A549 (cell line): Measurements from ENCODE around the gene KPNA6. TPM values are rescaled to one million over a fixed set of nuclear protein-coding genes. Genes with fewer than 3 reads are reported as not detected.
"Not testable (repeated sequence)": the region's sequence is repeated elsewhere in the genome, so short reads cannot be mapped to it uniquely, and the experiment has no call there.

Experiments used
- ATAC-seq, 2 experiments: fragments of 200-7000 bp in 1 of 2; fragments of >200 bp in 1 of 2; cut with Nextera tagmentation in 1 of 2; cut with Tn5 transposase in 1 of 2; 3 replicates each; pipeline versions ENCODE4 v1.8.0 to v1.9.1; 2018 to 2020; ENCODE audit warnings: mild to moderate bottlenecking in 1 of 2, moderate library complexity in 1 of 2
- CTCF ChIA-PET: fragments of 300-600 bp; sonication (Branson Sonifier 250); formaldehyde crosslinking; extraction: SDS; loops from one replicate; lab custom pipeline; 2021; ENCODE audit warnings: antibody characterized with exemption, inconsistent platforms; lab: Yijun Ruan, JAX
- POLR2A ChIA-PET: fragments of 350-600 bp; formaldehyde crosslinking; extraction: SDS; loops from one replicate; lab custom pipeline; 2021; ENCODE audit warnings: antibody characterized with exemption, inconsistent platforms; lab: Yijun Ruan, JAX
- DNase-seq, 2 experiments: peaks; one replicate each; pipeline versions ENCODE4 v3.0.0 to v3.0.0-alpha.2; 2011 to 2016; ENCODE audit warnings: low read depth in 1 of 2, low spot score in 1 of 2
- FAIRE-seq: peaks from 2 replicates; lab custom pipeline; 2011; peaks lifted over from hg19 to GRCh38; lab: Jason Lieb, UNC
- H3K27ac ChIP-seq, 2 experiments: fragments of >200 bp; sonication (Bioruptor Twin); formaldehyde crosslinking; 3 replicates each; pipeline ENCODE4 v1.5.1; 2016 to 2017
- H3K4me1 ChIP-seq: fragments of >200 bp; sonication (Bioruptor Twin); formaldehyde crosslinking; 3 replicates; pipeline ENCODE4 v1.6.1; 2016
- H3K4me2 ChIP-seq: fragments of >200 bp; sonication (Bioruptor Twin); formaldehyde crosslinking; 3 replicates; pipeline ENCODE4 v1.6.1; 2016
- H3K4me3 ChIP-seq: fragments of >200 bp; sonication (Bioruptor Twin); formaldehyde crosslinking; 3 replicates; pipeline ENCODE4 v1.5.1; 2016
- H3K9me3 ChIP-seq: fragments of >200 bp; sonication (Bioruptor Twin); formaldehyde crosslinking; 3 replicates; pipeline ENCODE4 v1.6.1; 2016
- CBX2 ChIP-seq: fragments of 200-600 bp; sonication (generic); IDR thresholded peaks from 2 replicates; pipeline ENCODE4 v1.6.1; 2016; ENCODE audit warnings: low read depth, mild to moderate bottlenecking, borderline replicate concordance
- EHF ChIP-seq: fragments of 250-450 bp; sonication (Bioruptor Pico); IDR thresholded peaks from 2 replicates; pipeline ENCODE4 v1.5.0; 2020; ENCODE audit warnings: mild to moderate bottlenecking
- FOXS1 ChIP-seq: fragments of 250-450 bp; sonication (Bioruptor Pico); IDR thresholded peaks from 2 replicates; pipeline ENCODE4 v1.5.0; 2020; ENCODE audit warnings: mild to moderate bottlenecking, moderate library complexity
- GATA3 ChIP-seq: IDR thresholded peaks from 2 replicates; pipeline ENCODE4 v1.6.1; 2012; ENCODE audit warnings: borderline replicate concordance
- HOXA7 ChIP-seq: fragments of 250-450 bp; sonication (Bioruptor Pico); IDR thresholded peaks from 2 replicates; pipeline ENCODE4 v1.5.0; 2020; ENCODE audit warnings: mild to moderate bottlenecking, moderate library complexity
- JUNB ChIP-seq: fragments of >200 bp; sonication (Bioruptor Twin); formaldehyde crosslinking; IDR thresholded peaks from 2 replicates; pipeline ENCODE4 v1.6.1; 2016
- MAFK ChIP-seq: fragments of 450-650 bp; IDR thresholded peaks from 2 replicates; pipeline ENCODE4 v1.6.1; 2014; ENCODE audit not compliant: partially characterized antibody
- MAZ ChIP-seq: fragments of 150-350 bp; IDR thresholded peaks from 2 replicates; pipeline ENCODE4 v1.6.1; 2014; ENCODE audit warnings: antibody characterized with exemption, low read depth, low read length, borderline replicate concordance
- NR3C1 ChIP-seq: fragments of >200 bp; sonication (Bioruptor Twin); formaldehyde crosslinking; IDR thresholded peaks from 3 replicates; pipeline ENCODE4 v1.6.1; 2017
- POLR2A ChIP-seq: IDR thresholded peaks from 2 replicates; pipeline ENCODE4 v1.6.1; 2012; ENCODE audit warnings: mild to moderate bottlenecking, low read length
- POLR2AphosphoS2 ChIP-seq: conservative IDR thresholded peaks from 2 replicates; pipeline ENCODE4 v1.6.1; 2012; ENCODE audit warnings: low read length, improper control_type of control experiment, inconsistent platforms
- RCOR1 ChIP-seq: fragments of 150-350 bp; IDR thresholded peaks from 2 replicates; pipeline ENCODE4 v1.6.1; 2014; ENCODE audit warnings: antibody characterized with exemption, low read length, low read depth
- ZC3H11A ChIP-seq: fragments of 450-650 bp; IDR thresholded peaks from 2 replicates; pipeline ENCODE4 v1.6.1; 2014; ENCODE audit warnings: antibody characterized with exemption, mild to moderate bottlenecking
- ZNF302 ChIP-seq: fragments of 250-450 bp; sonication (Bioruptor Pico); IDR thresholded peaks from 2 replicates; pipeline ENCODE4 v1.9.0; 2021; ENCODE audit warnings: inconsistent platforms, mild to moderate bottlenecking, moderate library complexity
- WGBS: methylation state at CpG from one replicate; pipeline ENCODE4 v1.1.6; 2017; ENCODE audit errors: missing lambda C conversion rate; 5-methylcytosine and 5-hydroxymethylcytosine counted together
- polyA plus RNA-seq, 4 experiments: library from polyadenylated mRNA; depleted of rRNA in 3 of 4; stranded (reverse); fragments of >200 nt; fragmentation: RNase III in 1 of 4; extraction: RNeasy Plus Mini Kit Qiagen cat#74134 plus additional on column Dnase treatment in 1 of 4; gene quantifications; 2 replicates in 3 of 4; 3 replicates in 1 of 4; pipeline ENCODE4 v1.2.3, GENCODE V29; 2011 to 2017
- TF ChIP-seq, protein P1 (sequence below): fragments of 250-450 bp; sonication (Bioruptor Pico); IDR thresholded peaks from 2 replicates; pipeline ENCODE4 v1.5.0; 2020; ENCODE audit warnings: low read depth, mild to moderate bottlenecking, moderate library complexity

Gene KPNA6
- polyA plus RNA-seq, 2 of the 4 experiments (the other 2 are of a cell fraction), result 15.9 to 24.3 TPM

DNA sequence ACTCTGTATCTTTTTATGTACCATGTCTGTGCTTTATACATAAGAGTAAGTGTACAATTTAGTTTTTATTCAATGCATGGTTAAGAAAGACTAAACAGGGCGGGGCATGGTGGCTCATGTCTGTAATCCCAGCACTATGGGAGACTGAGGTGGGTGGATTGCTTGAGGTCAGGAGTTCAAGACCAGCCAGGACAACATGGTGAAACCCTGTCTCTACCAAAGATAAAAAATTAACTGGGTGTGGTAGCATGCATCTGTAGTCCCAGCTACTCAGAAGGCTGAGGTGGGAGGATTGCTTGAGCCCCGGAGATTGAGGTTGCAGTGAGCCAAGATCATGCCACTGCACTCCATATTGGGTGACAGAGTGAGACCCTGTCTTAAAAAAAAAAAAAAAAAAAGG is 15.5 kb downstream of the KPNA6 start:
- 66% methylated on average over 2 of the region's 2 CpGs for WGBS
- ATAC-seq, result not testable (repeated sequence)

DNA sequence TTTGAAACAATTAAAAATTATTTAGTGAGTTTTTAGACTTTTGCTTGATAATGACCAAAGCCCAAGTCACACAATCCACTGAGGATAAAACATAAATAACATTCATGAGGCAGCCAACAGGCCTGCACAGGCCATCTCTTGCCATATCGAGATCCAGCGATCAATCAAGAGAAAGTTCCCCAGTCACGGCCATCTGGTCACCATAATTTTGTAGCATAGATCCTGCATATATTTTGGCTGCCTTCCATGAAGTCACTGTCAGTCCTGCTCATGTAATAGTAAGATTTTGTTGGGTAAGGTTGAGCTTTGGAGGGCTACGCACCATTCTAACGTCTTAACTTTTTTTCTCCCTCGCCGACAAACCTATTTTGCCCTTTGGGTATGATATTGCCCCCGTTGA is 17.5 kb downstream of the KPNA6 start:
- Histone ChIP-seq H3K4me1 (peaks cover 10% of the 10 kb centered on the region; the same call in 2 of the 3 replicates), H3K9me3 (no peaks in the 10 kb centered on the region)
- FAIRE-seq, result no peak
- CTCF ChIA-PET, result no interaction called here
- TF ChIP-seq HOXA7 (CRISPR knock-in tag), result no peak
- no peak for TF ChIP-seq POLR2A
- no peak for TF ChIP-seq MAZ
- TF ChIP-seq ZC3H11A, result no peak
- TF ChIP-seq, all 56 proteins: peak for 0
- no peak for ATAC-seq
- Histone ChIP-seq H3K27ac (no peak overlapping the region), H3K4me3 (no peak overlapping the region), H3K4me2 (no peak overlapping the region)
- 95% methylated on average over 8 of the region's 8 CpGs for WGBS
- POLR2A ChIA-PET, result no interaction called here
- no peak for DNase-seq

More for the DNA sequence above, 15.5 kb downstream of the KPNA6 start:
- POLR2A ChIA-PET, H3K4me2 ChIP-seq, H3K4me3 ChIP-seq, DNase-seq, FAIRE-seq, H3K9me3 ChIP-seq, H3K27ac ChIP-seq: not testable (repeated sequence)
- H3K4me1 ChIP-seq, result peaks cover 10% of the 10 kb centered on the region; the same call in 2 of the 3 replicates
- CTCF ChIA-PET, result interaction anchor here (2.8 kb wide), 1 partner anchor 12 kb away, joined by 8 read pairs; no protein-coding TSS in a partner anchor

GRCh38 chr1:32126770-32127169 is 18.9 kb downstream of the KPNA6 start:
- no peak for ATAC-seq
- no peak for FAIRE-seq
- no peak for DNase-seq
- TF ChIP-seq GATA3 (no peak), MAZ (no peak)
- TF ChIP-seq, protein P1, sequence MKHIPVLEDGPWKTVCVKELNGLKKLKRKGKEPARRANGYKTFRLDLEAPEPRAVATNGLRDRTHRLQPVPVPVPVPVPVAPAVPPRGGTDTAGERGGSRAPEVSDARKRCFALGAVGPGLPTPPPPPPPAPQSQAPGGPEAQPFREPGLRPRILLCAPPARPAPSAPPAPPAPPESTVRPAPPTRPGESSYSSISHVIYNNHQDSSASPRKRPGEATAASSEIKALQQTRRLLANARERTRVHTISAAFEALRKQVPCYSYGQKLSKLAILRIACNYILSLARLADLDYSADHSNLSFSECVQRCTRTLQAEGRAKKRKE (CRISPR knock-in tag), result no peak
- ChIA-PET CTCF (interaction anchor here (1.4 kb wide), 1 partner anchor 19 kb away, joined by 3 read pairs; the partner anchor contains the start of gene KPNA6), POLR2A (no interaction called here)
- Histone ChIP-seq H3K4me1 (peaks cover 10% of the 10 kb centered on the region; the same call in 2 of the 3 replicates), H3K4me3 (no peak overlapping the region), H3K4me2 (no peak overlapping the region), H3K27ac (no peak overlapping the region), H3K9me3 (no peaks in the 10 kb centered on the region)
- 93% methylated on average over 3 of the region's 3 CpGs for WGBS

- TF ChIP-seq FOXS1 (CRISPR knock-in tag) (no peak), CBX2 (no peak), JUNB (no peak), GATA3 (no peak), ZNF302 (CRISPR knock-in tag) (no peak), POLR2AphosphoS2 (no peak), ZC3H11A (no peak), MAFK (no peak), EHF (CRISPR knock-in tag) (no peak), NR3C1 (no peak), RCOR1 (no peak)
- Histone ChIP-seq H3K4me1 (peaks cover 10% of the 10 kb centered on the region; the same call in 2 of the 3 replicates), H3K27ac (no peak overlapping the region), H3K4me2 (no peak overlapping the region), H3K4me3 (no peak overlapping the region), H3K9me3 (no peaks in the 10 kb centered on the region)
- POLR2A ChIA-PET, result no interaction called here
- no peak for FAIRE-seq
- 56% methylated on average over 4 of the region's 4 CpGs for WGBS
- DNase-seq, result no peak
- ATAC-seq, result peak in 1 of 2 experiments; percentile 24; a peak in 1 of 6 replicates
- CTCF ChIA-PET, result interaction anchor here (0.5 to 1.4 kb wide), 3 partner anchors 13 to 19 kb away, joined by 3 to 4 read pairs (median 3); partner anchors contain the start of gene KPNA6
Measured at GRCh38 chr1:32127409-32128198, 19.7 kb downstream of the KPNA6 start.
